ENCODE data around the gene FAM43A.

GRCh38 chr3:194683380-194683779 lies 2.3 kb upstream of the FAM43A start:
- TF ChIP-seq EZH2 (IDR thresholded peaks at IDR 0.05) (no peak), POLR2AphosphoS5 (IDR thresholded peaks at IDR 0.05; ENCODE audit: borderline replicate concordance, low read depth, low read length) (no peak)

Measured in SK-N-MC (cell line).